CD4-positive, CD25-positive, alpha-beta regulatory T cell (primary cell): Measurements from ENCODE around the gene ARID3C. TPM values are rescaled to one million over a fixed set of nuclear protein-coding genes. Genes with fewer than 3 reads are reported as not detected.

Experiments
- ATAC-seq, 2 donors: fragments of 150-1000 bp; cut with Tn5 transposase; one replicate each; pipeline ENCODE4 v1.10.0; 2021; ENCODE audit warnings: low read depth in 2 of 2, moderate number of reproducible peaks in 2 of 2, moderate library complexity in 1 of 2
- DNase-seq, 3 donors: peaks; one replicate each; pipeline versions ENCODE4 v3.0.0 to v3.0.0-alpha.2; 2012 to 2022; ENCODE audit warnings: mixed read lengths in 1 of 3
- H3K27ac ChIP-seq: one replicate; pipeline ENCODE4 v1.7.0; 2013; ENCODE audit warnings: mild to moderate bottlenecking, low read length; ENCODE audit not compliant: insufficient read depth, poor library complexity, severe bottlenecking
- H3K27me3 ChIP-seq: one replicate; pipeline ENCODE4 v1.7.0; 2013; ENCODE audit warnings: low read length; ENCODE audit not compliant: control insufficient read depth, insufficient read depth
- H3K36me3 ChIP-seq: one replicate; pipeline ENCODE4 v1.7.0; 2013; ENCODE audit warnings: mild to moderate bottlenecking, low read length, moderate library complexity; ENCODE audit not compliant: control insufficient read depth, insufficient read depth
- H3K4me1 ChIP-seq: 2 replicates; pipeline ENCODE4 v1.7.0; 2013; ENCODE audit warnings: mild to moderate bottlenecking, low read length; ENCODE audit not compliant: insufficient read depth, control insufficient read depth, poor library complexity, severe bottlenecking
- H3K4me3 ChIP-seq: one replicate; pipeline ENCODE4 v1.7.0; 2013; ENCODE audit warnings: low read depth, mild to moderate bottlenecking, low read length, moderate library complexity
- H3K9me3 ChIP-seq, 2 experiments: 1 replicate in 1 of 2; 2 replicates in 1 of 2; pipeline ENCODE4 v1.7.0; 2013; ENCODE audit warnings: low read length in 2 of 2, mild to moderate bottlenecking in 1 of 2, moderate library complexity in 1 of 2; ENCODE audit not compliant: control insufficient read depth in 2 of 2
- H3K27ac Mint-ChIP-seq, 3 donors: one replicate each; pipeline ENCODE4 v1.8.0; 2020 to 2022; ENCODE audit warnings: mild to moderate bottlenecking in 3 of 3, mixed read lengths in 3 of 3, moderate library complexity in 2 of 3
- H3K27me3 Mint-ChIP-seq: one replicate; pipeline ENCODE4 v1.8.0; 2022; ENCODE audit warnings: mild to moderate bottlenecking, mixed read lengths
- H3K36me3 Mint-ChIP-seq: one replicate; pipeline ENCODE4 v1.8.0; 2020; ENCODE audit warnings: mixed read lengths
- H3K4me1 Mint-ChIP-seq, 4 donors: one replicate each; pipeline ENCODE4 v1.8.0; 2020 to 2022; ENCODE audit warnings: mixed read lengths in 4 of 4, mild to moderate bottlenecking in 1 of 4
- H3K4me3 Mint-ChIP-seq, 4 donors: one replicate each; pipeline ENCODE4 v1.8.0; 2020 to 2022; ENCODE audit warnings: mild to moderate bottlenecking in 4 of 4, mixed read lengths in 4 of 4, moderate library complexity in 3 of 4
- H3K9me3 Mint-ChIP-seq, 7 donors: one replicate each; pipeline ENCODE4 v1.8.0; 2020 to 2022; ENCODE audit warnings: mixed read lengths in 7 of 7, mild to moderate bottlenecking in 3 of 7, moderate library complexity in 2 of 7
- polyA plus RNA-seq, 4 donors: library from polyadenylated mRNA; unstranded; fragments of 300-500 nt; fragmentation: Illumina TruSeq; gene quantifications; one replicate each; pipeline ENCODE4 v1.2.3, GENCODE V29; 2021
- total RNA-seq: library from RNA; stranded (reverse); gene quantifications from one replicate; pipeline ENCODE4 v1.2.3, GENCODE V29; 2022

Gene ARID3C
- total and polyA plus RNA-seq, 5 donors from 2014 or later, result not detected

DNA sequence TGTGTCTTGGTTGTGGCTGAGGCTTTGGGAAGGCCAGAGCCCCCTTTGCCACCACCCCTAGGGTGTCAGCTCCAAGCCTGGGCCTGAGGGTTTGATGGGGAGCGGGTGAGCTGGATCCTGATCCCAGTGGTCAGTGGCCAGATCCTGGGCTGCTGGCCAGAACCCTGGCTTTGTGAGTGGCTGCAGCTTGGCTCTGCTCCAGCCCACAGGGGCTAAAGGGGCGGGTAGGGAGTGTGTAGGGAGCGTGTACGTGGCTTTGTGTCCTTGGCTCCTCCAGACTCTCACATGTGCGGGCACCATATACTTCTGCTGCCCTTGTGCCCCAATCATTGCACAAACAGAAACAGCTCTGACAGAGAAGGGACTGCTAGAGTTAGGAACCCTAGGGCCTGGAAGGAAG, 21.9 kb upstream of the ARID3C start:
- peaks cover 26% of the 10 kb centered on the region for H3K4me1 ChIP-seq
- H3K9me3 Mint-ChIP-seq, result peaks cover 0 to 3% (median 0%) of the 10 kb centered on the region in 7 donors
- H3K4me3 ChIP-seq, result no peak overlapping the region
- H3K9me3 ChIP-seq, result no peaks in the 10 kb centered on the region
- ATAC-seq (no peak), DNase-seq (no peak)
- H3K27ac Mint-ChIP-seq, result peak overlapping the region in 1 of 3 donors; percentile 20
- H3K27me3 Mint-ChIP-seq, result no peaks in the 10 kb centered on the region
- H3K4me3 Mint-ChIP-seq, result peak overlapping the region in 2 of 4 donors; percentile 16 to 18
- H3K27ac ChIP-seq, result no peak overlapping the region
- peaks cover 31% of the 10 kb centered on the region for H3K36me3 ChIP-seq
- H3K36me3 Mint-ChIP-seq, result peaks cover 16% of the 10 kb centered on the region
- H3K4me1 Mint-ChIP-seq, result peaks cover 9 to 64% (median 53%) of the 10 kb centered on the region in 4 donors
- no peaks in the 10 kb centered on the region for H3K27me3 ChIP-seq

GRCh38 chr9:34648673-34649072, 19.8 kb upstream of the ARID3C start:
- Mint-ChIP-seq H3K4me1 (peaks cover 9 to 61% (median 48%) of the 10 kb centered on the region in 4 donors), H3K36me3 (peaks cover 16% of the 10 kb centered on the region)

GRCh38 chr9:34647651-34648050, 18.8 kb upstream of the ARID3C start:
- Mint-ChIP-seq H3K4me3 (peak overlapping the region; percentile 93 to 100 (median 96)), H3K36me3 (peaks cover 16% of the 10 kb centered on the region), H3K9me3 (peaks cover 0 to 3% (median 0%) of the 10 kb centered on the region in 7 donors), H3K27me3 (no peaks in the 10 kb centered on the region), H3K27ac (peak overlapping the region; percentile 86 to 93 (median 92)), H3K4me1 (peaks cover 4 to 55% (median 40%) of the 10 kb centered on the region in 4 donors)
- H3K4me1 ChIP-seq, result peaks cover 27% of the 10 kb centered on the region
- peak overlapping the region; percentile 78 for H3K27ac ChIP-seq
- peak in 1 of 3 donors; percentile 41 for DNase-seq
- H3K36me3 ChIP-seq, result peaks cover 31% of the 10 kb centered on the region
- H3K9me3 ChIP-seq, result no peaks in the 10 kb centered on the region
- no peaks in the 10 kb centered on the region for H3K27me3 ChIP-seq
- ATAC-seq, result no peak
- peak overlapping the region; percentile 84 for H3K4me3 ChIP-seq

More at GRCh38 chr9:34648673-34649072, 19.8 kb upstream of the ARID3C start:
- peaks cover 31% of the 10 kb centered on the region for H3K36me3 ChIP-seq
- no peaks in the 10 kb centered on the region for H3K9me3 ChIP-seq
- Mint-ChIP-seq H3K9me3 (peaks cover 0 to 3% (median 0%) of the 10 kb centered on the region in 7 donors), H3K27ac (peak overlapping the region in 1 of 3 donors; percentile 92), H3K4me3 (peak overlapping the region; percentile 93 to 100 (median 96)), H3K27me3 (no peaks in the 10 kb centered on the region)
- ATAC-seq, result no peak
- no peak overlapping the region for H3K27ac ChIP-seq
- no peaks in the 10 kb centered on the region for H3K27me3 ChIP-seq
- peak overlapping the region; percentile 84 for H3K4me3 ChIP-seq
- H3K4me1 ChIP-seq, result peaks cover 27% of the 10 kb centered on the region
- DNase-seq, result no peak

DNA sequence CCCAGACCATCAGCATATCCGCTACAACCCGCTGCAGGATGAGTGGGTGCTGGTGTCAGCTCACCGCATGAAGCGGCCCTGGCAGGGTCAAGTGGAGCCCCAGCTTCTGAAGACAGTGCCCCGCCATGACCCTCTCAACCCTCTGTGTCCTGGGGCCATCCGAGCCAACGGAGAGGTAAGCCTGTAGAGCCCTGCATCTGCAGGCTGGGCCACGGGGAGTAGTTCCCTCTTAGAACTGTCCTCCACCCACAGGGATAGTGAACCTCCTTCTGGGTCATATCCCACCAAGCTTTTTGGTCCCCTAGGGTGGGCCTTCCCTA, 18.2 kb upstream of the ARID3C start:
- H3K27ac ChIP-seq, result peak overlapping the region; percentile 78
- H3K4me1 ChIP-seq, result peaks cover 27% of the 10 kb centered on the region
- H3K27ac Mint-ChIP-seq, result peak overlapping the region; percentile 86 to 93 (median 92)
- no peak for ATAC-seq
- H3K4me3 ChIP-seq, result peak overlapping the region; percentile 84
- H3K4me1 Mint-ChIP-seq, result peaks cover 0 to 49% (median 35%) of the 10 kb centered on the region in 4 donors
- H3K9me3 Mint-ChIP-seq, result peaks cover 0 to 3% (median 0%) of the 10 kb centered on the region in 7 donors
- peaks cover 31% of the 10 kb centered on the region for H3K36me3 ChIP-seq
- no peaks in the 10 kb centered on the region for H3K9me3 ChIP-seq
- H3K27me3 ChIP-seq, result no peaks in the 10 kb centered on the region
- no peaks in the 10 kb centered on the region for H3K27me3 Mint-ChIP-seq
- no peak for DNase-seq
- peaks cover 16% of the 10 kb centered on the region for H3K36me3 Mint-ChIP-seq
- peak overlapping the region; percentile 93 to 100 (median 96) for H3K4me3 Mint-ChIP-seq

DNA sequence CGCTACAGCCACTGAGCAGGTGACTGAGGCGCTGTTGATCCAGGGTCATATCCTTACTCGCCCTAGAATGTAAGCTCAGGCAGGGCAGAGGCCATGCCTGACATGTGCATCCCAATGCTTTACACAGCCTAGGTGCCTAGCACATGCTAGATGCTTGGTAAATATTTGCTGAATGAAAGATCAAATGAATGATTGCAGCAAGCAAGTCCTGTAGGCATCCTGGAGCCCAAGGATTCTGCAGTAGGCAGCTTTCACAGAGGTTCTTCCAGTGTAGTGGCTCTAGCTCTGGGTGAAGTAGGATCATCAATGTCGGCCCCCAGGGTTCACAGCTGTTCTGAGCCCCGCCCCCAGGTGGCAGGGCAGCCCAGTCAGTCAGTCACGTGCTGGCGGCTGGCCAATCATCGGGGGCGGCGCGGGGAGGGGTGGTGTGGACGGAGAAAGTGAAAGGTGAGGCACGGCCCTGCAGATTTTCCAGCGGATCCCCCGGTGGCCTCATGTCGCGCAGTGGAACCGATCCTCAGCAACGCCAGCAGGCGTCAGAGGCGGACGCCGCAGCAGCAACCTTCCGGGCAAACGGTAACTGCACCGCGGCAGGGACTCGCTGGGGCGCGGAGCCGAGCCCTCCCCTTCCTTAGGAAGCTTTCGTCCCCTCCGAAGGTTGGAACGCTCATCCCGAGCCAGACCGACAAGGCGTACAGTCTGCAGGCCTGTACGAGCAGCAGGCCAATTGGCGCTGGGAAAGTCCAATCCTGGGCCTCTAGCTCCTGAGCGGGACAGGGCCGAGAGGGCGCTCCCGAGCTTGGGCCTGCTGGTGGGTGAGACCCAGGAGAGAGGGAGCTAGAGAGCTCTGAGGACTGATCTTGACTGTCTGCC, 17.6 kb upstream of the ARID3C start, which contains the start of gene GALT:
TSS of gene GALT (plus strand) at position 465 of the 873 bp plus-strand sequence. CDS start at position 495, 30 bp downstream.
- H3K36me3 Mint-ChIP-seq, result peaks cover 16% of the 10 kb centered on the region
- H3K27me3 ChIP-seq, result no peaks in the 10 kb centered on the region
- peaks cover 27% of the 10 kb centered on the region for H3K4me1 ChIP-seq
- peak; percentile 85 to 87 for ATAC-seq
- H3K4me3 ChIP-seq, result peak within 1 kb of the TSS; percentile 84
- H3K9me3 ChIP-seq, result no peaks in the 10 kb centered on the region
- H3K4me1 Mint-ChIP-seq, result peaks cover 0 to 44% (median 32%) of the 10 kb centered on the region in 4 donors
- H3K27ac Mint-ChIP-seq, result peak within 1 kb of the TSS; percentile 90 to 93 (median 92)
- peaks cover 28% of the 10 kb centered on the region for H3K36me3 ChIP-seq
- DNase-seq, result peak; percentile 90 to 94 (median 92)
- peaks cover 0 to 3% (median 0%) of the 10 kb centered on the region in 7 donors for H3K9me3 Mint-ChIP-seq
- peak within 1 kb of the TSS; percentile 93 to 100 (median 96) for H3K4me3 Mint-ChIP-seq
- peak within 1 kb of the TSS; percentile 78 for H3K27ac ChIP-seq
- H3K27me3 Mint-ChIP-seq, result no peaks in the 10 kb centered on the region

- Histone ChIP-seq H3K9me3 (no peaks in the 10 kb centered on the region), H3K4me3 (no peak overlapping the region), H3K27me3 (no peaks in the 10 kb centered on the region), H3K4me1 (peaks cover 27% of the 10 kb centered on the region), H3K36me3 (peaks cover 13% of the 10 kb centered on the region), H3K27ac (no peak overlapping the region)
- Mint-ChIP-seq H3K36me3 (peaks cover 16% of the 10 kb centered on the region), H3K27me3 (no peaks in the 10 kb centered on the region), H3K4me3 (peak overlapping the region in 3 of 4 donors; percentile 11 to 80 (median 70)), H3K4me1 (peaks cover 0 to 33% (median 28%) of the 10 kb centered on the region in 4 donors), H3K9me3 (peaks cover 0 to 3% (median 0%) of the 10 kb centered on the region in 7 donors), H3K27ac (no peak overlapping the region)
- DNase-seq (no peak), ATAC-seq (no peak)
These were observed 16.0 kb upstream of the ARID3C start for GRCh38 chr9:34644766-34645314.

- no peaks in the 10 kb centered on the region for H3K27me3 ChIP-seq
- H3K36me3 Mint-ChIP-seq, result peaks cover under 1% of the 10 kb centered on the region
- H3K4me1 Mint-ChIP-seq, result peaks cover 4 to 28% (median 23%) of the 10 kb centered on the region in 4 donors
- H3K9me3 ChIP-seq, result no peaks in the 10 kb centered on the region
- no peak overlapping the region for H3K27ac Mint-ChIP-seq
- H3K4me1 ChIP-seq, result peaks cover 22% of the 10 kb centered on the region
- no peaks in the 10 kb centered on the region for H3K36me3 ChIP-seq
- ATAC-seq (no peak), DNase-seq (no peak)
- no peaks in the 10 kb centered on the region for H3K27me3 Mint-ChIP-seq
- no peak overlapping the region for H3K27ac ChIP-seq
- H3K4me3 ChIP-seq, result no peak overlapping the region
- H3K4me3 Mint-ChIP-seq, result peak overlapping the region in 1 of 4 donors; percentile 66
- no peaks in the 10 kb centered on the region for H3K9me3 Mint-ChIP-seq
These were observed 13.8 kb upstream of the ARID3C start for GRCh38 chr9:34642679-34643078.
